ENCODE results near the gene SEMA4C.
"Not testable (repeated sequence)": the region's sequence is repeated elsewhere in the genome, so short reads cannot be mapped to it uniquely, and the experiment has no call there.

The SEMA4C gene

GRCh38 chr2:96897491-96898134 is 27.7 kb upstream of the SEMA4C start:
- no peak for DNase-seq (ENCODE audit: low read depth in 2 of 2)

GRCh38 chr2:96895746-96896651 is 26.1 kb upstream of the SEMA4C start:
- no peak for DNase-seq (ENCODE audit: low read depth in 2 of 2)

- DNase-seq (ENCODE audit: low read depth in 2 of 2): no peak
Measured at GRCh38 chr2:96895032-96895745, 25.3 kb upstream of the SEMA4C start.

GRCh38 chr2:96894151-96894531 is 24.3 kb upstream of the SEMA4C start:
- DNase-seq (ENCODE audit: low read depth in 2 of 2): no peak

GRCh38 chr2:96893289-96894150 is 23.6 kb upstream of the SEMA4C start:
- no peak for DNase-seq (ENCODE audit: low read depth in 2 of 2)

GRCh38 chr2:96891591-96892333 is 21.9 kb upstream of the SEMA4C start:
- no peak for DNase-seq (ENCODE audit: low read depth in 2 of 2)

- DNase-seq (ENCODE audit: low read depth in 2 of 2): no peak
Measured at GRCh38 chr2:96890726-96891385, 21.0 kb upstream of the SEMA4C start.

GRCh38 chr2:96890252-96890651 is 20.4 kb upstream of the SEMA4C start:
- no peak for DNase-seq (ENCODE audit: low read depth in 2 of 2)

- DNase-seq (ENCODE audit: low read depth in 2 of 2): not testable (repeated sequence)
Measured at GRCh38 chr2:96889502-96889901, 19.6 kb upstream of the SEMA4C start.

- no peak for DNase-seq (ENCODE audit: low read depth in 2 of 2)
Measured at GRCh38 chr2:96888072-96889011, 18.5 kb upstream of the SEMA4C start.

GRCh38 chr2:96887493-96888012 is 17.7 kb upstream of the SEMA4C start:
- DNase-seq (ENCODE audit: low read depth in 2 of 2): no peak

- no peak for DNase-seq (ENCODE audit: low read depth in 2 of 2)
Measured at GRCh38 chr2:96885432-96886347, 15.8 kb upstream of the SEMA4C start.

GRCh38 chr2:96884299-96885094 is 14.6 kb upstream of the SEMA4C start:
- DNase-seq (ENCODE audit: low read depth in 2 of 2): no peak

GRCh38 chr2:96883306-96883705 is 13.4 kb upstream of the SEMA4C start:
- DNase-seq (ENCODE audit: low read depth in 2 of 2): no peak

GRCh38 chr2:96882906-96883305 is 13.0 kb upstream of the SEMA4C start:
- no peak for DNase-seq (ENCODE audit: low read depth in 2 of 2)

GRCh38 chr2:96882230-96882629 is 12.3 kb upstream of the SEMA4C start:
- no peak for DNase-seq (ENCODE audit: low read depth in 2 of 2)

Data from stimulated activated CD4-positive, alpha-beta T cell treated with anti-CD3 and anti-CD28 coated beads, Interleukin-4, amount 100 ng/mL, for 48 hours (primary cell).